OCI-LY3 (cell line): ENCODE measurements around the gene MDFI.

Experiments
- H2AFZ ChIP-seq: fragments of 200-600, 300-600 bp; shearing (Covaris generic); 2 replicates; pipeline ENCODE4 v1.6.0; 2014; ENCODE audit warnings: antibody characterized with exemption, low read depth, low read length
- H3K27ac ChIP-seq: fragments of 200-600, 300-600 bp; sonication (generic); 2 replicates; pipeline ENCODE4 v1.5.1; 2014; ENCODE audit warnings: mild to moderate bottlenecking, low read length, moderate library complexity, mixed read lengths
- H3K27me3 ChIP-seq: fragments of 200-600, 300-600 bp; sonication (generic); 2 replicates; pipeline ENCODE4 v1.6.1; 2014; ENCODE audit warnings: low read depth, low read length, mixed read lengths
- H3K36me3 ChIP-seq: fragments of 200-600, 300-600 bp; sonication (generic); replicated peaks from 2 replicates; pipeline ENCODE3; 2014; ENCODE audit warnings: low read depth, low read length, mixed read lengths
- H3K4me1 ChIP-seq: fragments of 300-600, 200-600 bp; sonication (generic); 2 replicates; pipeline ENCODE4 v1.6.1; 2014; ENCODE audit warnings: low read length, mixed read lengths
- H3K4me2 ChIP-seq: fragments of 200-600, 300-600 bp; sonication (generic); 2 replicates; pipeline ENCODE4 v1.6.1; 2014; ENCODE audit warnings: low read length, mixed read lengths
- H3K4me3 ChIP-seq: fragments of 300-600, 200-600 bp; sonication (generic); 2 replicates; pipeline ENCODE4 v1.5.1; 2014; ENCODE audit warnings: antibody characterized with exemption, mild to moderate bottlenecking, low read length, moderate library complexity
- H3K79me2 ChIP-seq: fragments of 300-600, 200-600 bp; shearing (Covaris generic); 2 replicates; pipeline ENCODE4 v1.6.1; 2014; ENCODE audit warnings: mild to moderate bottlenecking, low read length, mixed read lengths
- H3K9ac ChIP-seq: fragments of 300-600, 200-600 bp; shearing (Covaris generic); 2 replicates; pipeline ENCODE4 v1.6.0; 2014; ENCODE audit warnings: mild to moderate bottlenecking, low read length, moderate library complexity
- H3K9me3 ChIP-seq: fragments of 200-600, 300-600 bp; shearing (Covaris generic); 2 replicates; pipeline ENCODE4 v1.6.1; 2014; ENCODE audit warnings: low read length, mixed read lengths; ENCODE audit not compliant: insufficient read depth
- H4K20me1 ChIP-seq: fragments of 200-600, 300-600 bp; sonication (generic); 2 replicates; pipeline ENCODE4 v1.6.1; 2016; ENCODE audit warnings: low read length, mixed read lengths; ENCODE audit not compliant: insufficient read depth
- CTCF ChIP-seq: fragments of 200-600, 300-600 bp; sonication (generic); IDR thresholded peaks from 2 replicates; pipeline ENCODE4 v1.5.1; 2014; ENCODE audit warnings: antibody characterized with exemption, low read length, low read depth
- EZH2phosphoT487 ChIP-seq: fragments of 200-600 bp; shearing (Covaris generic); IDR thresholded peaks from 2 replicates; pipeline ENCODE4 v1.6.1; 2018; ENCODE audit warnings: antibody characterized with exemption, mixed run types, low read depth

MDFI gene

GRCh38 chr6:41638002-41638934, at the start of gene MDFI:
MDFI (plus strand) TSS chr6:41638468; CDS start chr6:41638750, 282 bp downstream.
- H3K4me3 ChIP-seq, result no peak within 1 kb of the TSS
- no peak within 1 kb of the TSS for H3K4me2 ChIP-seq
- H3K27ac ChIP-seq, result no peak within 1 kb of the TSS

GRCh38 chr6:41589223-41589622, 49.0 kb upstream of the MDFI start:
- TF ChIP-seq EZH2phosphoT487 (no peak), CTCF (no peak)
- H2AFZ ChIP-seq, result no peak overlapping the region
- H3K36me3 ChIP-seq, result peaks cover 27% of the 10 kb centered on the region
- H3K9me3 ChIP-seq, result no peaks in the 10 kb centered on the region
- H4K20me1 ChIP-seq, result no peaks in the 10 kb centered on the region; the same call in 1 of the 2 replicates
- no peak overlapping the region for H3K4me3 ChIP-seq
- no peaks in the 10 kb centered on the region for H3K27me3 ChIP-seq
- H3K9ac ChIP-seq, result no peak overlapping the region
- H3K27ac ChIP-seq, result no peak overlapping the region
- H3K4me2 ChIP-seq, result no peak overlapping the region
- no peaks in the 10 kb centered on the region for H3K79me2 ChIP-seq
- peaks cover 9% of the 10 kb centered on the region; the same call in 1 of the 2 replicates for H3K4me1 ChIP-seq

More at GRCh38 chr6:41638002-41638934, at the start of gene MDFI:
- TF ChIP-seq CTCF (no peak), EZH2phosphoT487 (no peak)
- Histone ChIP-seq H3K79me2 (no peaks in the 10 kb centered on the region), H3K36me3 (no peaks in the 10 kb centered on the region), H4K20me1 (no peaks in the 10 kb centered on the region), H3K9me3 (no peaks in the 10 kb centered on the region), H3K9ac (no peak within 1 kb of the TSS), H3K27me3 (peaks cover 10% of the 10 kb centered on the region), H2AFZ (no peak within 1 kb of the TSS), H3K4me1 (no peaks in the 10 kb centered on the region)

GRCh38 chr6:41589636-41590622, 48.3 kb upstream of the MDFI start:
- peaks cover 24% of the 10 kb centered on the region for H3K36me3 ChIP-seq
- H3K9me3 ChIP-seq, result no peaks in the 10 kb centered on the region
- H3K4me2 ChIP-seq, result no peak overlapping the region
- no peak overlapping the region for H3K27ac ChIP-seq
- no peaks in the 10 kb centered on the region for H3K27me3 ChIP-seq
- no peaks in the 10 kb centered on the region; the same call in 1 of the 2 replicates for H4K20me1 ChIP-seq
- H3K4me3 ChIP-seq, result no peak overlapping the region
- no peak overlapping the region for H3K9ac ChIP-seq
- H2AFZ ChIP-seq, result no peak overlapping the region
- peaks cover 4% of the 10 kb centered on the region; the same call in 1 of the 2 replicates for H3K4me1 ChIP-seq
- no peaks in the 10 kb centered on the region for H3K79me2 ChIP-seq
- TF ChIP-seq EZH2phosphoT487, result no peak
- TF ChIP-seq CTCF, result no peak

GRCh38 chr6:41591122-41591521, 47.1 kb upstream of the MDFI start:
- no peak for TF ChIP-seq CTCF
- TF ChIP-seq EZH2phosphoT487, result no peak
- Histone ChIP-seq H3K9me3 (no peaks in the 10 kb centered on the region), H3K27me3 (no peaks in the 10 kb centered on the region), H3K79me2 (no peaks in the 10 kb centered on the region), H3K4me2 (no peak overlapping the region), H4K20me1 (no peaks in the 10 kb centered on the region; the same call in 1 of the 2 replicates), H3K9ac (no peak overlapping the region), H3K27ac (no peak overlapping the region), H3K36me3 (peaks cover 21% of the 10 kb centered on the region), H2AFZ (no peak overlapping the region), H3K4me1 (no peaks in the 10 kb centered on the region), H3K4me3 (no peak overlapping the region)
